Fibroblast of skin of right quadriceps (primary cell): ENCODE data around the gene KCNA10.

Experiments used
- DNase-seq: peaks from one replicate; pipeline ENCODE4 v3.0.0-alpha.2; 2013

The KCNA10 gene

GRCh38 chr1:110519125-110519810 is at the start of gene KCNA10:
Gene KCNA10 (minus strand): TSS chr1:110519175. CDS start chr1:110518787, 388 bp downstream.
- no peak for DNase-seq

- DNase-seq = no peak
Observed at GRCh38 chr1:110566836-110567235, 47.9 kb upstream of the KCNA10 start.

GRCh38 chr1:110565565-110565964 is 46.6 kb upstream of the KCNA10 start:
- DNase-seq = no peak

GRCh38 chr1:110563089-110563488 is 44.1 kb upstream of the KCNA10 start:
- DNase-seq = no peak

GRCh38 chr1:110561596-110561995 is 42.6 kb upstream of the KCNA10 start:
- no peak for DNase-seq

GRCh38 chr1:110559157-110559556 is 40.2 kb upstream of the KCNA10 start:
- DNase-seq = no peak

- DNase-seq = no peak
Observed at GRCh38 chr1:110557481-110557880, 38.5 kb upstream of the KCNA10 start.

- no peak for DNase-seq
Observed at GRCh38 chr1:110556471-110556807, 37.5 kb upstream of the KCNA10 start.

- DNase-seq = no peak
Observed at GRCh38 chr1:110555807-110556470, 37.0 kb upstream of the KCNA10 start.

- DNase-seq = no peak
Observed at GRCh38 chr1:110554871-110555801, 36.2 kb upstream of the KCNA10 start.

- no peak for DNase-seq
Observed at GRCh38 chr1:110551278-110551809, 32.4 kb upstream of the KCNA10 start.

GRCh38 chr1:110549831-110550230 is 30.9 kb upstream of the KCNA10 start:
- DNase-seq = no peak

- no peak for DNase-seq
Observed at GRCh38 chr1:110548381-110548780, 29.4 kb upstream of the KCNA10 start.

- DNase-seq = no peak
Observed at GRCh38 chr1:110547017-110547416, 28.0 kb upstream of the KCNA10 start.

GRCh38 chr1:110545492-110545891 is 26.5 kb upstream of the KCNA10 start:
- no peak for DNase-seq

- DNase-seq = no peak
Observed at GRCh38 chr1:110544753-110545152, 25.8 kb upstream of the KCNA10 start.

- peak; percentile 36 for DNase-seq
Observed at GRCh38 chr1:110542725-110543124, 23.8 kb upstream of the KCNA10 start.

GRCh38 chr1:110541906-110542395 is 23.0 kb upstream of the KCNA10 start:
- DNase-seq = no peak

- DNase-seq = no peak
Observed at GRCh38 chr1:110540891-110541685, 22.1 kb upstream of the KCNA10 start.

- no peak for DNase-seq
Observed at GRCh38 chr1:110538921-110539320, 19.9 kb upstream of the KCNA10 start.

GRCh38 chr1:110538075-110538474 is 19.1 kb upstream of the KCNA10 start:
- no peak for DNase-seq

GRCh38 chr1:110535985-110536384 is 17.0 kb upstream of the KCNA10 start:
- no peak for DNase-seq
